ENCODE data around the gene TTC31. TPM values are rescaled to one million over a fixed set of nuclear protein-coding genes. Genes with fewer than 3 reads are reported as not detected.

The TTC31 gene
- total RNA-seq, 1 donor from 2014 or later, result 27.5 TPM

GRCh38 chr2:74537140-74537539, 54.3 kb downstream of the TTC31 start:
- peaks cover 3% of the 10 kb centered on the region for H3K36me3 Mint-ChIP-seq

GRCh38 chr2:74538881-74539339, 56.0 kb downstream of the TTC31 start:
- DNase-seq (ENCODE audit: extremely low spot score, unreplicated experiment), result no peak
- Mint-ChIP-seq H3K9me3 (no peaks in the 10 kb centered on the region), H3K36me3 (no peaks in the 10 kb centered on the region), H3K4me3 (no peak overlapping the region), H3K4me1 (ENCODE audit: unreplicated experiment) (no peaks in the 10 kb centered on the region), H3K27me3 (no peaks in the 10 kb centered on the region), H3K27ac (no peak overlapping the region)
- TF ChIP-seq CTCF (conservative IDR thresholded peaks at IDR 0.05), result no peak

More at GRCh38 chr2:74537140-74537539, 54.3 kb downstream of the TTC31 start:
- no peaks in the 10 kb centered on the region for H3K9me3 Mint-ChIP-seq
- H3K27ac Mint-ChIP-seq, result no peak overlapping the region
- no peak for TF ChIP-seq CTCF (conservative IDR thresholded peaks at IDR 0.05)
- no peaks in the 10 kb centered on the region for H3K27me3 Mint-ChIP-seq
- H3K4me3 Mint-ChIP-seq, result no peak overlapping the region
- no peak for DNase-seq (ENCODE audit: extremely low spot score, unreplicated experiment)
- peaks cover 2% of the 10 kb centered on the region for H3K4me1 Mint-ChIP-seq (ENCODE audit: unreplicated experiment)

GRCh38 chr2:74540291-74540690, 57.4 kb downstream of the TTC31 start:
- Mint-ChIP-seq H3K4me3 (no peak overlapping the region), H3K27ac (no peak overlapping the region), H3K4me1 (ENCODE audit: unreplicated experiment) (no peaks in the 10 kb centered on the region), H3K36me3 (no peaks in the 10 kb centered on the region), H3K9me3 (no peaks in the 10 kb centered on the region), H3K27me3 (no peaks in the 10 kb centered on the region)
- TF ChIP-seq CTCF (conservative IDR thresholded peaks at IDR 0.05), result no peak
- no peak for DNase-seq (ENCODE audit: extremely low spot score, unreplicated experiment)

GRCh38 chr2:74542978-74543377, 60.1 kb downstream of the TTC31 start:
- Mint-ChIP-seq H3K9me3 (no peaks in the 10 kb centered on the region), H3K27ac (no peak overlapping the region), H3K4me3 (no peak overlapping the region), H3K27me3 (peaks cover 2% of the 10 kb centered on the region), H3K36me3 (no peaks in the 10 kb centered on the region), H3K4me1 (ENCODE audit: unreplicated experiment) (peaks cover 2% of the 10 kb centered on the region)
- no peak for DNase-seq (ENCODE audit: extremely low spot score, unreplicated experiment)
- TF ChIP-seq CTCF (conservative IDR thresholded peaks at IDR 0.05), result no peak

Other genes starting within 250 kb of the TTC31 start
- 1.5 and 6.4 TPM in 2 replicates for gene SLC4A5, start 139.7 kb upstream of the TTC31 start, total RNA-seq (ENCODE audit: low replicate concordance)
- gene DCTN1, start 102.8 kb upstream of the TTC31 start, total RNA-seq (ENCODE audit: low replicate concordance), result 120 and 165 TPM in 2 replicates
- 2.9 and 10.4 TPM in 2 replicates for gene C2orf81, start 61.5 kb upstream of the TTC31 start, total RNA-seq (ENCODE audit: low replicate concordance)
- gene WDR54, start 61.4 kb upstream of the TTC31 start, total RNA-seq (ENCODE audit: low replicate concordance), result 10.0 and 41.7 TPM in 2 replicates
- gene RTKN, start 41.1 kb upstream of the TTC31 start, total RNA-seq (ENCODE audit: low replicate concordance), result 72.1 and 88.3 TPM in 2 replicates
- 30.2 and 40.5 TPM in 2 replicates for gene INO80B, start 28.0 kb upstream of the TTC31 start, total RNA-seq (ENCODE audit: low replicate concordance)
- gene WBP1, start 24.6 kb upstream of the TTC31 start, total RNA-seq (ENCODE audit: low replicate concordance), result 76.7 and 121 TPM in 2 replicates
- gene MOGS, start 17.7 kb upstream of the TTC31 start, total RNA-seq (ENCODE audit: low replicate concordance), result 60.9 and 73.1 TPM in 2 replicates
- gene MRPL53, start 10.4 kb upstream of the TTC31 start, total RNA-seq (ENCODE audit: low replicate concordance), result 74.2 and 76.1 TPM in 2 replicates
- 18.0 and 30.1 TPM in 2 replicates for gene CCDC142, start 83 bp upstream of the TTC31 start, total RNA-seq (ENCODE audit: low replicate concordance)
- gene LBX2, start 16.5 kb downstream of the TTC31 start, total RNA-seq (ENCODE audit: low replicate concordance), result 1.5 and 2.8 TPM in 2 replicates
- 30.1 and 32.8 TPM in 2 replicates for gene PCGF1, start 24.6 kb downstream of the TTC31 start, total RNA-seq (ENCODE audit: low replicate concordance)
- gene TLX2, start 31.4 kb downstream of the TTC31 start, total RNA-seq (ENCODE audit: low replicate concordance), result 0.67 and 2.9 TPM in 2 replicates
- gene DQX1, start 43.1 kb downstream of the TTC31 start, total RNA-seq (ENCODE audit: low replicate concordance), result 1.4 and 3.2 TPM in 2 replicates
- 111 and 122 TPM in 2 replicates for gene AUP1, start 46.6 kb downstream of the TTC31 start, total RNA-seq (ENCODE audit: low replicate concordance)
- gene HTRA2, start 46.9 kb downstream of the TTC31 start, total RNA-seq (ENCODE audit: low replicate concordance), result 30.7 and 42.7 TPM in 2 replicates
- gene LOXL3, start 70.9 kb downstream of the TTC31 start, total RNA-seq (ENCODE audit: low replicate concordance), result 3.4 and 23.8 TPM in 2 replicates
- 5.4 and 9.9 TPM in 2 replicates for gene DOK1, start 71.6 kb downstream of the TTC31 start, total RNA-seq (ENCODE audit: low replicate concordance)
- 0.24 and 0.71 TPM in 2 replicates for gene M1AP, start 165.2 kb downstream of the TTC31 start, total RNA-seq (ENCODE audit: low replicate concordance)
- gene SEMA4F, start 171.2 kb downstream of the TTC31 start, total RNA-seq (ENCODE audit: low replicate concordance), result 7.1 and 17.0 TPM in 2 replicates